ENCODE results near the gene AK3.
"Not testable (repeated sequence)": the region's sequence is repeated elsewhere in the genome, so short reads cannot be mapped to it uniquely, and the experiment has no call there.

AK3 gene

GRCh38 chr9:4740638-4741364 is at the start of gene AK3:
Gene AK3, minus strand, starts transcription at chr9:4741202. Its CDS starts 115 bp downstream, at chr9:4741087.
- peak; percentile 53 for DNase-seq

- DNase-seq, result no peak
These were observed 47.7 kb upstream of the AK3 start for GRCh38 chr9:4788703-4789102.

GRCh38 chr9:4787876-4788275 is 46.9 kb upstream of the AK3 start:
- DNase-seq, result no peak

- DNase-seq, result no peak
These were observed 45.6 kb upstream of the AK3 start for GRCh38 chr9:4786599-4786998.

- DNase-seq, result no peak
These were observed 43.4 kb upstream of the AK3 start for GRCh38 chr9:4784403-4784802.

GRCh38 chr9:4783191-4783590 is 42.2 kb upstream of the AK3 start:
- DNase-seq, result not testable (repeated sequence)

GRCh38 chr9:4781408-4781807 is 40.4 kb upstream of the AK3 start:
- DNase-seq, result no peak

GRCh38 chr9:4780651-4781050 is 39.6 kb upstream of the AK3 start:
- DNase-seq, result no peak

- not testable (repeated sequence) for DNase-seq
These were observed 34.0 kb upstream of the AK3 start for GRCh38 chr9:4774958-4775357.

- DNase-seq, result no peak
These were observed 33.2 kb upstream of the AK3 start for GRCh38 chr9:4774209-4774608.

GRCh38 chr9:4771788-4772187 is 30.8 kb upstream of the AK3 start:
- no peak for DNase-seq

- no peak for DNase-seq
These were observed 28.5 kb upstream of the AK3 start for GRCh38 chr9:4769321-4770080.

GRCh38 chr9:4768681-4769080 is 27.7 kb upstream of the AK3 start:
- no peak for DNase-seq

- DNase-seq, result no peak
These were observed 23.0 kb upstream of the AK3 start for GRCh38 chr9:4764033-4764432.

GRCh38 chr9:4762886-4763541 is 22.0 kb upstream of the AK3 start:
- no peak for DNase-seq

- peak; percentile 53 for DNase-seq
These were observed 21.3 kb upstream of the AK3 start for GRCh38 chr9:4762108-4762885.

GRCh38 chr9:4760122-4760521 is 19.1 kb upstream of the AK3 start:
- DNase-seq, result no peak

GRCh38 chr9:4756420-4756819 is 15.4 kb upstream of the AK3 start:
- no peak for DNase-seq

- no peak for DNase-seq
These were observed 14.1 kb upstream of the AK3 start for GRCh38 chr9:4755026-4755609.

- not testable (repeated sequence) for DNase-seq
These were observed 13.5 kb upstream of the AK3 start for GRCh38 chr9:4754530-4754929.

- DNase-seq, result no peak
These were observed 9.1 kb upstream of the AK3 start for GRCh38 chr9:4750023-4750673.

- no peak for DNase-seq
These were observed 7.6 kb upstream of the AK3 start for GRCh38 chr9:4748612-4749011.

Data from NCI-H2081 treated with DMSO at 0.1 percent for 48 hours (cell line).